Ramos (cell line): ENCODE data around the gene COL23A1.

Experiments used
- in situ Hi-C: fragments of 300-500 bp; cut with MboI; formaldehyde crosslinking; loops from one replicate; pipeline ENCODE4 v1.14.3; 2022; ENCODE audit warnings: low sequenced_read_pairs; ENCODE audit not compliant: unreplicated experiment

COL23A1 gene

DNA sequence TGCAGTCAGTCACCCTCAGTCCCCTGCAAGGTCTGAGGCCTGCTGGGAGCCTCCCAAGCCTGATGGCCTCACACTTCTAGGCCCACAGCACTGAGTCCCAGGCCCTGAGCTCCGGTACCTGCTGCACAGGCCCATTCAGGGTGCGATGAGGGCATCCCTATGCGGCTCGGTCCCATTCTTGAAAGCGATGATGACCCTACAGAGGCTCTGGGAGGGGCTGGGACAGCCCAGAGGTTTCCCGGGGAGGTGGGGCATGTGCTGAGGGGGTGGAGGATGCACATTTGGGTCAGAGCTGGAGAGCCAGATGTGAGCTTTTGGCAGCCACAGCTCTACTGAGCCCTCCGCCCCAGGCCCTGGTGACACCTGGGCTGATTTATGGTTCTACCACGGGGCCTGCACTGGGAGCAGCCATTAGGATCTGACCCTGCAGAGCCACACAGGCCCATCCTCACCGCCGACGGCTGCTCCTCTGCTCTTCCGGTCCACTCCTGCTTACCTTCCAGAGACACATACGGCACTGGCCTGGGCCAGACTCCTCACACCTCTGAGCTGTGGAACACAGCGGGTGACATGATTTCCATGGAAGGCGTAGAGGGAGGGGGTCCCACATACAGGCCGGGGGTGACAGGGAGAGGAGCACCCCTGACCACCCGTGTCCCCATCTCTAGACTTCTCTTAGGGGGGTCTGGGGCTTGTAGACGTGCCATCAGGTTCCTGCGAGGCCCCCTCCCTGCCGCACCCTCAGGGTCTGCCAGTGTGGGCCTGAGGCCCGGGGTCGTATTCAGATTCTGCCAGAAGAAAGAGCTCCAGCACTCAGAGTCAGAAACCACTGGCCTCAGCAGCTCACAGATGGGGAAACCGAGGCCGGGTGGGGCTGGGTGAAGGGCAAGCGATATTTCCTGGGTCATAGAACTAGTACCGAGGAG is 53.4 kb downstream of the COL23A1 start:
- in situ Hi-C loops: no loop called here

- in situ Hi-C loops: no loop called here
These were observed 54.7 kb downstream of the COL23A1 start for GRCh38 chr5:178535299-178536175.

- in situ Hi-C loops: no loop called here
These were observed 57.1 kb downstream of the COL23A1 start for GRCh38 chr5:178533136-178533535.

GRCh38 chr5:178532666-178533065 is 57.5 kb downstream of the COL23A1 start:
- in situ Hi-C loops: no loop called here

DNA sequence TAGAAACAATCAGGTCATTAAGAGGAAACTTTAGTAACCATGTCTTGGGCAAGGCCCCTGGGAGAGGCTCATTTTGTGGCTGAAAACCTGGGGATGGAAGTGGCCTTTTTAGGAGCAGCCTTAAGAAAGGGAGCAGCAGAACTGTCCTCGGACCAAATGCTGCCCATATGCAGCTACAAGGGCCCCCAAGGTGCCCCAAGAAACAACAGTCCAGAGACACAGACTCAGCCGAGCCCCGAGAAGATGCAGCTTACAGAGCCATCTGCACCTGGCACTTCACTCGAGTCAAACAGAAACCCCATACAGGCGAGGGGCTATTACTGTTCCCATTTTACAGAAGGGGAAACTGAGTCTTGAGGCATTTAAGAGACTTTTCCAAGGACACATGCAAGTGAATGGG is 58.0 kb downstream of the COL23A1 start:
- in situ Hi-C loops: no loop called here

DNA sequence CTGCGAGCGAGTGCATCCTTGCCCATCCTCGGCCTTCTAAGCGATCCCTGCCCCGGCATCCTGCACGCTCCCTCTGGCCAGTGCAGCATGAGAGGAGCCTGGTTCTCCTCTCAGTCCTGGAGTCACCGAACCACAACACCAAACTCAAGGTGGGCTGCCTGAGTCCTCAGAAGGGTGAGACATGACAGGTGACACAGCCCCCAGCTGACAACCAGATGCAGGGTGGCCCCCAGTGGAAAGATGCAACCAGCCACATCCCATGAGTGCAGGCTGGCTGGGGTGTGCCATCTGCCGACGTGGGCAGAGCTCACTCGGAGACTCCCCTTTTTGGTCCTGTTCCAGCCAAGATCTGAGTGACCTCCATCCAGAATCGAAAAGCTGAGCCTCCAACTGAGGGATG is 58.4 kb downstream of the COL23A1 start:
- in situ Hi-C loops: no loop called here

DNA sequence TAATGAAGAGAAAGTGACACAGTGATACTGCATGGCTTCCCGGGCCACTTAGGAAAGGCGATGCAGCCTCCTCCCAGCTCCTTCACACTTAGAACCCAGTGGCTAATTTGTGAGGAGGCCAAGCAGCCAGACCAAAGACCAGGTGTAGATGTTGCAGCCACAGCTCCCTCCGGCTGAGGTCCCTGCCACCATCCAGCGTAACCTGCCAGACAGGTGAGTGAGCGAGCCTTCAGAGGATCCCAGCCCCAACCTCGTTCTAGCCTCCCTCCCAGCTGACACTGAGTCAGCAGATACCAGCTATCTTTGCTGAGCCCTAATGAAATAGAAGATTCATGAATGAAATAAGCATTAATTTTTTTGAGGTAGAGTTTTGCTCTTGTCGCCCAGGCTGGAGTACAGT is 59.7 kb downstream of the COL23A1 start:
- in situ Hi-C loops: no loop called here

DNA sequence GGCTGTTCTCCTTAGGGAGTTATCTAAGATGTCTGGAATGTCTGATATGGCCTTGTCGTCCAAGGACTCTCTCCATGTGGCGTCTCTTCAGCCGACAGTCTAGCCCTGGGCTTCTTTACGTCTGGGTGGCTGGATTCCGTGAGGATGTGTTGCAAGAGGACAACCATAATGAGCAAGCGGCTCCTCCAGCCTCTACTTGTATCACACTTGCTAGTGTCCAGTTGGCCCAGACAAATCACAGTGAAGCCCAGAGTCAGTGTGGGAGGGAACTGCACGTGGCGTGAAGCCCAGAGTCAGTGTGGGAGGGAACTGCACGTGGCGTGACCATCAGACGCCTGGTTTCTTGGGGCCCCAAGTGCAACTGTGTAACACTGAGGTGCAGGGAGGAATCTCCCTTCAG is 61.1 kb downstream of the COL23A1 start:
- in situ Hi-C loops: no loop called here

DNA sequence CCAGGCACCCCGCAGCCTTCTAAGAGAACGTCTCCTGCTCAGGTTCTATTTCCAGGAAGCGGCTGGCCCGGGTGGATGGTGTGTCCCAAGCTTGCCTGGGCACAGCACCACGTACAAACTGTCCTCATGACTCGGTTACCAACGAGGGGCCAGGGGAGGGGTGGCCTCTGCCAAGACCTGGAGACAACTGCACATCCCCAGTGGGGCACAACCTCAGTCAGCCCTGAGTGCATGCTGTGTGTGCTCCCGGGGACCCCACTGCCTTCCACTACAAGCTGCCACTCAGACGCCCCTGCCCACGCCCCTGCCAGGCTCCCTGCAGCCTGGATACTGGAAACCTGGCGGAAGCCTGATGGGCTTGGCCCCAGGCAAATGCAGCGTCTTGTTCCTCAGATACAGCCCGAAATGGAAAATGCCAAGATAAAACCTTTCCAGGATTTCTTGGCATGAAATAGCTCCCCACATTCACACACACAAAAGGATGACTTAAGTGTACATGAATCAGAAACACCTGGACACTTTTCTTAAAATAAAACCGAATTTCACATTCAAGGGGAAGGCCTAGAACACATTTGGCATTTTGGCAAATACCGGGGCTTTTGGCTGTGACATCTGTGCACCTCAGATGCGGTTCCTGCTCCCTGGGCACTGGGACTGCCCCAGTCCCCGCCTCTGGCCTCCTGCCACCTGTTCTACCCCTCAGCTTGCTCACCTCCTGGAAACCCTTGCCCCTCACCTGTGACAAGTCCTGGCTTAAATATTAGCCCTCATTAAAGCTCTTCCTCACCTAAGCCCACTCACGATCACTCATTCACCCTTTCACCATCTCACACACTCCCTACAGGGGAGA is 62.5 kb downstream of the COL23A1 start:
- in situ Hi-C loops: no loop called here

- in situ Hi-C loops: no loop called here
These were observed 63.3 kb downstream of the COL23A1 start for GRCh38 chr5:178526773-178527457.

DNA sequence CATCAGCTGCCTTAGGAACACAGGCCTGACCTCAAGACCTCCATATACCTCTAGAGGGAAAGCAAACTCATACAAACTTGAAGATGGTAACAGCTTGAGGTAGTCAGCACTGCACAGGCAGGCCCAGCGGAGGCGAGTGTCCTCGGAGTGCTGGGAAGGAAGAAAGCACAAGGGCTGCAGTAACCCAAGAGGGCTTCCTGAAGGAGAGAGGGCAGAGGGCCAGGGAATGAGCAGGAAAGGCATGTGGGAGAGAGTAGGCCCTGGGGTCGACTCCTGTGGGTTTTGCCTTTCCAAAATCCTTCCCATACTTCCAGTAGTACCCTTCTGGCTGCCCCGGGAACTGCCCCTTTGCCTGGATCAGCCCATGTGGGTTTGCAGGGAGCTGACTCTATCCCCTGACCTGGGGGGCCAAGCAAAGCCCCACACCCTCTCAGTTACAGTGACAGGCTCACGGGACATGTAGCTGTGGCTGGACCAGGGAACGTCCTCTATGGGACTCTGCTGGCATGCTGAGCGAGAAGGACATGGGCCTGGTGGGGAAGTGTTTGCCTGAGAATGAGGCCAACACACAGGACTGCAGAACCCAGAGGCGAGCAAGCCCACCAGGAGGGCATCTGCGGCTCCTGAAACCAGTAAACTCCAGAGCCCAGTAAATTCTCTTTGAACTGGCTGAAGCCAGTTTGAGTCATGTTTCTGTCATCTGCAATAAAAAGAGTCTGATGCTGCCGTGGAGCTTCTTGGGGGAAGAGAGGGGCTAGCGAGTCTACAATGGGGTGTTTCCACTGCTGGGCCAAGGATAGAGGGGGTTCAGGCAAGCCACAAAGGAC is 64.1 kb downstream of the COL23A1 start:
- in situ Hi-C loops: no loop called here

DNA sequence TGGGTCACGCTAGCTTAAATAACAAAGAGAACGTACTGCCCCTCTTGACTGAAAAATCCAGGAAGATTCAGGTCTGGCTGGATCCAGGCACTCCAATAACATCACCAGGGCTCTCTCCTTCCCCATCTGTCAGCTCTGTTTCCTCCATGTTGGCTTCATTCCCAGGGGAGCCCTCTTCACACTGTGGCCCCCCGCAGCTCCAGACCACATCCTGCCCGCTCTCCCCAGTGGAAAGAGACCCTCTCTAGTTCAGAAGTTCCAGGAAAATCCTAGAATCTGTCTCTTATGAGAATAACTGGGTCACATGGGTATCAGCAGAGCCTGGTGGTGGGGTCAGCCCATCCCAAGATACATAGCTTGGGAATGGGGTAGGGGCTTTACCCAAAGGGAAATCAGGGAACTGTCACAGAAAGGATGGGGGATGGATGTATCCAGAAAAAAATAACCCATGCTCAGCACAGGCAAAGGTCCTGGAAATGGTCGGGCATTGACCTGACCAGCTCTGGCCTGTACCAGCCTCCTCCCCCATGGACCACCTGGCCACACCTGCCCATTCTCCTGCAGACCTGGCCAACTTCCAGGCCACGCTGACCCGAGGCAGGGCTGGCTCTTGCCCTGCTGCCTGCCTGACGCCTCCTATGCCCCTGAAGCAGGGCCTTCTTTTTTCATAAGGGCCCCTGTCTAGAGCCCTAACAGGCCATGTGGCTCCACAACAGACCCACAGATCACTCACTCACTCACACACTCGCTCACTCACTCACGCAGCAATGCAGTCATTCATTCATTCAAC is 65.9 kb downstream of the COL23A1 start:
- in situ Hi-C loops: no loop called here

- in situ Hi-C loops: no loop called here
These were observed 67.8 kb downstream of the COL23A1 start for GRCh38 chr5:178522361-178522760.

DNA sequence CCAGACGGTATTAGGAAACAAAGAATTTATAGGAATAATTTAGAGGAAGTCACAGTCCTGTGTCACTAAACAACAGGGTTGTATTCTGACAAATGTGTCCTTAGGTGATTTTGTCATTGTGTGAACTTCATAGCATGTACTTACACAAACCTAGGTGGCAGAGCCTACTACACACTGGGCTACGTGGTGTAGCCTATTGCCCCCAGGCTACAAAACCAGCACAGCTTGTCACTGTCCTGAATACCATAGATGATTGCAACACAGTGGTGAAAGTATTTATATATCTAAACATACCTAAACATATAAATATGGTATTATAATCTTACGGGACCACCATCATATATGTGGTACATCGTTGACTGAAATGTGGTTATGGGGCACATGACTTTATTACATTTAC is 69.3 kb downstream of the COL23A1 start:
- in situ Hi-C loops: no loop called here

GRCh38 chr5:178519804-178520203 is 70.4 kb downstream of the COL23A1 start:
- in situ Hi-C loops: no loop called here

GRCh38 chr5:178519155-178519554 is 71.0 kb downstream of the COL23A1 start:
- in situ Hi-C loops: no loop called here

DNA sequence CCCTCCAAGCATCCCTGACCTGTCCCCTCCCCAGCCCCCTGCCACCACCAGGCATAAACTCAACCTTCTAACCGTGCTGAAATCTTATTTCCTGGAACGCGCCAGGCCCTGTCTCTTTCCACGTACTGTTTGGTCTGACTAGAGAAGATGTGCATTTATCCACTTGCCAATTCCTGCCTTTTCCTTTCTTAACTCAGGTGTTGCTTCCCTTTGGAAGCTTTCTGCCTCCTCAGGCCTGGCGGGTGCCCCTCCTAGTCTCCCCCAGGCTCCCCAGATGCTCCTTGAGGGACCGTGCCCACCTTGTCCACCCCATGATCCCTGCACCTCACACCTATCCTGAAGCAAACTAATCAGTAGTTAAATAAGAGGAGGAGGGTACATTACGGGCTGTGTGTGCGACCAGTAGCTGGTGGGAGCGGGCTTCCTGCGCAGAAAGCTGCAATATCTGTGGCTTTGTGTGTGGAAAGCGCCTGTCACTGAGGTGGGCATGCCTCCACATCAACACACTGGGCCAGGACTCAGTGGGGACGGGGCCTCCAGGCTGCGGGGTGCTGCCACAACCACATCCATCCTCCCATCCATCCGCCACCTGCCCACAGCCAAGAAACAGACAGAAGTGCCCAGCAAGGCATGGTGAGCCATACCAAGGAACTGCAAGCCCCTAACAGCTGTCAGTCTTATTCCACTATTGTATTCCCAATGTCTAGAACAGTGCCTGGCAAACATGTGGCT is 73.5 kb downstream of the COL23A1 start:
- in situ Hi-C loops: no loop called here
